Measurements from ENCODE around the gene CHD9.

Gene CHD9

DNA sequence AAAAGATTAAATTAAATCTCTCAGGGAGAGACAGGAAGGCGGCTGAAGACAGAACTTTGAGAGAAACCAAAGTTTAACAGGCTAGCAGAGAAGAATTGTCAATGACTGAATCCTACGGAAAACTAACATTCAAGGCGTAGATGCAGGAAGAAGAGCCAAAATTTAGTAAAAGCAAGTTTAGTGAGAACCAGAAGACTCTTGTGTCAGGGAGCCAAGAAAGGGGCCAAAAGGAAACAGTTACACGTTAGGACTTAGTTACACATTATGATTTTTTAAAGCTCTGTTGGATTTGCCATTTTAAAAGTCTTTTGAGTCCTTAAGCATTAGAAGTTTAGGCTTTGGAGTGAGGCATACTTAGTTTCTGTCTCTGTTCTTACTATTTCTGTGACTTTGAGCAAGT lies 164.6 kb downstream of the CHD9 start (continued):
- TF ChIP-seq ZNF645 (tag by site-specific recombination; IDR thresholded peaks at IDR 0.05) = no peak

DNA sequence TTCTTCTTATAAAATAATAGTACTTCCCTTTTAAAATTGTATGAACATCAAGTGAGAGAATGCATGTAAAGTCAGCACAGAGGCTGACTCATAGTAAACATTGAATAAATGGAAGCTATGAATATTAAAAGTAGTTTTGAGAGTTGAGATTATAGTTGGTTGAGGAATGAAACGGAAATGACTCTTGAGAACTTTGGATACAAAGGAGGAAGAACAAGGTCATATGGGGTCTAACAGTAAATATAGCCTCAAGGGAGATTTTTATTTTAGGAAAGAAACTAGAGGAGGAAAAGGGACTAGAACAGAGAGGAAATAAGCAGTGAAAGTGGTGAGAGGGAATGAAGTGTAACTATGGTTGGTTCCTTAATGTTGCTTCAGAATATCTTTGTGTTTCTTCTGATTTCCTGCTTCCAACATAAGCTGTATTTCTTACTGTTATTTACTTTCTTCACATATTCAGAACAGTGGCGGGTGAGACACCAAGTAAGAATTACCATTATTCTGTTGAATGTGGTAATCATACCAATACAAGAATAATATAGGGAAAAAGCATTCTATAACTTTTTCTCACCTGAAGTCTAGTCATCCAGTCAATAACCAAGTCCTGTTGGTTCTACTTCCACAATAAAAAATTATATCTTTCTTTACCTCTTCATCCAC lies 165.1 kb downstream of the CHD9 start:
- Histone ChIP-seq H3K9me3 (ENCODE audit: control insufficient read depth, insufficient read depth, low read depth, low read length) (no peaks in the 10 kb centered on the region), H3K27ac (ENCODE audit: extremely low read depth, low read depth, low read length) (no peak overlapping the region), H3K36me3 (ENCODE audit: control insufficient read depth in 2 of 2, insufficient read depth in 1 of 2, low read length in 2 of 2) (peaks cover 3 to 24% of the 10 kb centered on the region in 2 experiments), H3K4me1 (ENCODE audit: control insufficient read depth, insufficient read depth, low read length) (0 out of 2 replicates have a peak, but pooled peaks cover 5% of the 10 kb centered on the region), H3K4me3 (ENCODE audit: low read depth, low read length) (no peak overlapping the region)
- TF ChIP-seq ZBTB6 (tag by site-specific recombination; IDR thresholded peaks at IDR 0.05) (no peak), ZNF488 (tag by site-specific recombination; IDR thresholded peaks at IDR 0.05) (no peak), ZNF768 (tag by site-specific recombination; IDR thresholded peaks at IDR 0.05) (no peak), ZBTB20 (tag by site-specific recombination; IDR thresholded peaks at IDR 0.05) (no peak), ZNF391 (tag by site-specific recombination; IDR thresholded peaks at IDR 0.05; ENCODE audit: borderline replicate concordance, low read depth) (no peak), KLF16 (tag by site-specific recombination; IDR thresholded peaks at IDR 0.05) (no peak), OVOL3 (tag by site-specific recombination; IDR thresholded peaks at IDR 0.05) (no peak), ZNF837 (tag by site-specific recombination; IDR thresholded peaks at IDR 0.05) (no peak), ZNF664 (tag by site-specific recombination; IDR thresholded peaks at IDR 0.05) (no peak), ZNF660 (tag by site-specific recombination; IDR thresholded peaks at IDR 0.05) (no peak), ZFP37 (tag by site-specific recombination; IDR thresholded peaks at IDR 0.05) (no peak), ZBTB7A (tag by site-specific recombination; IDR thresholded peaks at IDR 0.05; ENCODE audit: low read depth) (no peak), ZNF510 (tag by site-specific recombination; IDR thresholded peaks at IDR 0.05; ENCODE audit: insufficient replicate concordance) (no peak), ZBTB17 (tag by site-specific recombination; IDR thresholded peaks at IDR 0.05) (no peak), ZNF292 (tag by site-specific recombination; IDR thresholded peaks at IDR 0.05; ENCODE audit: borderline replicate concordance, low read depth) (no peak), ZNF2 (tag by site-specific recombination; IDR thresholded peaks at IDR 0.05) (no peak), ZNF670 (tag by site-specific recombination; IDR thresholded peaks at IDR 0.05; ENCODE audit: low read depth) (no peak)
- POLR2A ChIA-PET = no interaction called here
- CTCF ChIA-PET = interaction anchor here (1.5 kb wide), 1 partner anchor 165 kb away, joined by 6 read pairs; the partner anchor contains the start of gene CHD9

DNA sequence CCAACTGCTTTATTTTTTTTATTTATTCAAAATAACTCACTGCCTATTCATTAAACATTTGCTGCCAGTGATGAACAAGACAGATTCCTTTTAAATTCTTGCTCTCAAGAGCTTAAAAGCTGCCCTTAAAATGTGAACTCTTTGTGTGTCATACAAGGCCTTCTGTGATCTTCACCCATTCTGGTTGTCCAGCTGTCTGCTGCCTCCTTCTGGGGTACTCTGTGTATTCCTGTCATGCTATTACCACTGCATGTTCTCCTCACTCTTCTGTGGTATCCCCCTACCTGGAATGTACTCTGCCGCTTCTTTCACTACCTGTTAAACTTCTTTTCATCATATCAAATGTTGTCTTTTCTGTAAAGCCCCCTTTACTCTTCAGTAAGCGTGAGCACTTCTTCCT lies 165.8 kb downstream of the CHD9 start:
- H3K27ac ChIP-seq (ENCODE audit: extremely low read depth, low read depth, low read length) = no peak overlapping the region
- peaks cover 3 to 25% of the 10 kb centered on the region in 2 experiments; a peak in 2 of 3 replicates for H3K36me3 ChIP-seq (ENCODE audit: control insufficient read depth in 2 of 2, insufficient read depth in 1 of 2, low read length in 2 of 2)
- H3K4me1 ChIP-seq (ENCODE audit: control insufficient read depth, insufficient read depth, low read length) = 0 out of 2 replicates have a peak, but pooled peaks cover 5% of the 10 kb centered on the region
- POLR2A ChIA-PET = no interaction called here
- CTCF ChIA-PET = interaction anchor here (0.6 to 1.5 kb wide), 2 partner anchors 166 to 194 kb away, joined by 3 to 6 read pairs; partner anchors contain the start of gene CHD9
- H3K4me3 ChIP-seq (ENCODE audit: low read depth, low read length) = no peak overlapping the region
- H3K9me3 ChIP-seq (ENCODE audit: control insufficient read depth, insufficient read depth, low read depth, low read length) = no peaks in the 10 kb centered on the region
- TF ChIP-seq ZIC2 (tag by site-specific recombination; IDR thresholded peaks at IDR 0.05) (no peak), ZNF701 (tag by site-specific recombination; IDR thresholded peaks at IDR 0.05) (no peak), ZNF76 (tag by site-specific recombination; IDR thresholded peaks at IDR 0.05; ENCODE audit: borderline replicate concordance, low read depth) (no peak), BCL6B (tag by site-specific recombination; IDR thresholded peaks at IDR 0.05) (no peak), TRIM28 (IDR thresholded peaks at IDR 0.05; ENCODE audit: borderline replicate concordance, low read length) (no peak), ZNF354C (tag by site-specific recombination; IDR thresholded peaks at IDR 0.05; ENCODE audit: borderline replicate concordance, low read depth) (no peak), ZFP41 (tag by site-specific recombination; IDR thresholded peaks at IDR 0.05; ENCODE audit: borderline replicate concordance) (no peak)
- TF ChIP-seq, protein P1, sequence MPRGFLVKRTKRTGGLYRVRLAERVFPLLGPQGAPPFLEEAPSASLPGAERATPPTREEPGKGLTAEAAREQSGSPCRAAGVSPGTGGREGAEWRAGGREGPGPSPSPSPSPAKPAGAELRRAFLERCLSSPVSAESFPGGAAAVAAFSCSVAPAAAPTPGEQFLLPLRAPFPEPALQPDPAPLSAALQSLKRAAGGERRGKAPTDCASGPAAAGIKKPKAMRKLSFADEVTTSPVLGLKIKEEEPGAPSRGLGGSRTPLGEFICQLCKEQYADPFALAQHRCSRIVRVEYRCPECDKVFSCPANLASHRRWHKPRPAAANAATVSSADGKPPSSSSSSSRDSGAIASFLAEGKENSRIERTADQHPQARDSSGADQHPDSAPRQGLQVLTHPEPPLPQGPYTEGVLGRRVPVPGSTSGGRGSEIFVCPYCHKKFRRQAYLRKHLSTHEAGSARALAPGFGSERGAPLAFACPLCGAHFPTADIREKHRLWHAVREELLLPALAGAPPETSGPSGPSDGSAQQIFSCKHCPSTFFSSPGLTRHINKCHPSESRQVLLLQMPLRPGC (tag by site-specific recombination; IDR thresholded peaks at IDR 0.05) = no peak

Measured in HEK293 (cell line).